ENCODE data around the gene EPHB2. TPM values are rescaled to one million over a fixed set of nuclear protein-coding genes. Genes with fewer than 3 reads are reported as not detected.

Gene EPHB2
- total and polyA plus RNA-seq, 2 donors (not counting 3 experiments of a cell fraction or from before 2014, with no cell fraction given): 50.8 to 69.1 TPM

GRCh38 chr1:22778408-22778807 lies 67.8 kb downstream of the EPHB2 start:
- Histone ChIP-seq H4K20me1 (replicated peaks; ENCODE audit: control insufficient read depth, extremely low read depth, insufficient read depth, low read length) (no peaks in the 10 kb centered on the region), H3K36me3 (ENCODE audit: control insufficient read depth in 2 of 2, extremely low read depth in 1 of 2, insufficient read depth in 2 of 2, low read length in 2 of 2) (peaks cover 0 to 2% of the 10 kb centered on the region in 2 experiments), H3K27me3 (ENCODE audit: control insufficient read depth in 2 of 2, insufficient read depth in 2 of 2, low read length in 2 of 2) (no peaks in the 10 kb centered on the region), H3K9me1 (replicated peaks; ENCODE audit: control insufficient read depth, extremely low read depth, insufficient read depth, low read length) (no peaks in the 10 kb centered on the region), H3K4me1 (ENCODE audit: control insufficient read depth, extremely low read depth, insufficient read depth, low read length) (peaks cover 4% of the 10 kb centered on the region), H3K79me2 (ENCODE audit: control insufficient read depth, insufficient read depth, low read length) (peaks cover 23% of the 10 kb centered on the region), H3K9me3 (replicated peaks; ENCODE audit: control insufficient read depth, insufficient read depth, low read length) (no peaks in the 10 kb centered on the region), H3K4me3 (replicated peaks in 1 of 3; ENCODE audit: insufficient read depth in 1 of 3, low read depth in 1 of 3, low read length in 3 of 3) (no peak overlapping the region), H3K27ac (ENCODE audit: insufficient read depth, low read depth, low read length) (no peak overlapping the region), H3K9ac (replicated peaks; ENCODE audit: extremely low read depth, insufficient read depth, low read length) (no peak overlapping the region), H3K4me2 (ENCODE audit: insufficient read depth, low read length) (no peak overlapping the region), H2AFZ (ENCODE audit: low read depth, low read length) (no peak overlapping the region)
- intact Hi-C loops (cut with micrococcal nuclease): no loop called here
- no peak for FAIRE-seq
- DNase-seq (ENCODE audit: low read depth, low spot score): no peak
- dilution Hi-C loops (cut with MboI; ENCODE audit: extremely low pct_ligation_motif_present, low sequenced_read_pairs): no loop called here
- TF ChIP-seq JUN (IDR thresholded peaks at IDR 0.05; ENCODE audit: borderline replicate concordance, insufficient read depth, insufficient read length, low read depth): no peak
- no peak for TF ChIP-seq EZH2 (IDR thresholded peaks at IDR 0.05; ENCODE audit: borderline replicate concordance, low read depth, low read length, severe bottlenecking)
- TF ChIP-seq GATA2 (IDR thresholded peaks at IDR 0.05; ENCODE audit: insufficient read depth, insufficient read length, low read depth, low read length): no peak
- no peak for TF ChIP-seq POLR2AphosphoS5 (IDR thresholded peaks at IDR 0.05; ENCODE audit: insufficient read depth, low read depth, low read length)
- no peak for TF ChIP-seq POLR2A (IDR thresholded peaks at IDR 0.05; ENCODE audit: low read depth, low read length)
- TF ChIP-seq FOS (IDR thresholded peaks at IDR 0.05; ENCODE audit: borderline replicate concordance, insufficient read depth, low read length): no peak
- TF ChIP-seq MAX (IDR thresholded peaks at IDR 0.05; ENCODE audit: insufficient read depth, insufficient read length): no peak
- POLR2A ChIA-PET: no interaction called here
- CTCF ChIA-PET: interaction anchor here (0.9 kb wide), 1 partner anchor 74 kb away, joined by 4 read pairs; no protein-coding TSS in a partner anchor
- BruUV-seq (replicated peaks): no TSS peak

- Histone ChIP-seq H2AFZ (ENCODE audit: low read depth, low read length) (no peak overlapping the region), H3K4me2 (ENCODE audit: insufficient read depth, low read length) (no peak overlapping the region), H3K4me3 (replicated peaks in 1 of 3; ENCODE audit: insufficient read depth in 1 of 3, low read depth in 1 of 3, low read length in 3 of 3) (no peak overlapping the region), H3K9me3 (replicated peaks; ENCODE audit: control insufficient read depth, insufficient read depth, low read length) (no peaks in the 10 kb centered on the region), H3K4me1 (ENCODE audit: control insufficient read depth, extremely low read depth, insufficient read depth, low read length) (peaks cover 2% of the 10 kb centered on the region), H3K27me3 (ENCODE audit: control insufficient read depth in 2 of 2, insufficient read depth in 2 of 2, low read length in 2 of 2) (no peaks in the 10 kb centered on the region), H3K9me1 (replicated peaks; ENCODE audit: control insufficient read depth, extremely low read depth, insufficient read depth, low read length) (no peaks in the 10 kb centered on the region), H4K20me1 (replicated peaks; ENCODE audit: control insufficient read depth, extremely low read depth, insufficient read depth, low read length) (no peaks in the 10 kb centered on the region), H3K79me2 (ENCODE audit: control insufficient read depth, insufficient read depth, low read length) (peaks cover 23% of the 10 kb centered on the region), H3K36me3 (ENCODE audit: control insufficient read depth in 2 of 2, extremely low read depth in 1 of 2, insufficient read depth in 2 of 2, low read length in 2 of 2) (peaks cover 0 to 2% of the 10 kb centered on the region in 2 experiments), H3K27ac (ENCODE audit: insufficient read depth, low read depth, low read length) (no peak overlapping the region), H3K9ac (replicated peaks; ENCODE audit: extremely low read depth, insufficient read depth, low read length) (no peak overlapping the region)
- ChIA-PET CTCF (interaction anchor here (0.9 kb wide), 1 partner anchor 75 kb away, joined by 4 read pairs; no protein-coding TSS in a partner anchor), POLR2A (no interaction called here)
- no TSS peak for BruUV-seq (replicated peaks)
- intact Hi-C loops (cut with micrococcal nuclease): no loop called here
- no peak for TF ChIP-seq MYC (IDR thresholded peaks at IDR 0.05; ENCODE audit: low read depth, low read length)
- no peak for TF ChIP-seq MAX (IDR thresholded peaks at IDR 0.05; ENCODE audit: insufficient read depth, insufficient read length)
- TF ChIP-seq POLR2AphosphoS5 (IDR thresholded peaks at IDR 0.05; ENCODE audit: insufficient read depth, low read depth, low read length): no peak
- no peak for TF ChIP-seq EZH2 (IDR thresholded peaks at IDR 0.05; ENCODE audit: borderline replicate concordance, low read depth, low read length, severe bottlenecking)
- TF ChIP-seq JUN (IDR thresholded peaks at IDR 0.05; ENCODE audit: borderline replicate concordance, insufficient read depth, insufficient read length, low read depth): no peak
- no peak for TF ChIP-seq CTCF (IDR thresholded peaks at IDR 0.05; ENCODE audit: extremely low read depth in 1 of 2, insufficient read depth in 1 of 2, low read depth in 1 of 2, low read length in 2 of 2)
- no peak for TF ChIP-seq GATA2 (IDR thresholded peaks at IDR 0.05; ENCODE audit: insufficient read depth, insufficient read length, low read depth, low read length)
- no peak for TF ChIP-seq FOS (IDR thresholded peaks at IDR 0.05; ENCODE audit: borderline replicate concordance, insufficient read depth, low read length)
- no peak for TF ChIP-seq POLR2A (IDR thresholded peaks at IDR 0.05; ENCODE audit: low read depth, low read length)
- no peak for FAIRE-seq
- no peak for DNase-seq (ENCODE audit: low read depth, low spot score)
- dilution Hi-C loops (cut with MboI; ENCODE audit: extremely low pct_ligation_motif_present, low sequenced_read_pairs): no loop called here
These were observed 68.4 kb downstream of the EPHB2 start for GRCh38 chr1:22778862-22779520.
